Measurements from ENCODE around the gene SLC9B2. TPM values are rescaled to one million over a fixed set of nuclear protein-coding genes. Genes with fewer than 3 reads are reported as not detected.

SLC9B2 gene
- total RNA-seq, 1 experiment from 2014 or later, result 2.0 TPM

GRCh38 chr4:103118166-103118565 lies 41.6 kb upstream of the SLC9B2 start:
- intact Hi-C loops (cut with micrococcal nuclease; ENCODE audit: unreplicated experiment), result no loop called here
- H2AFZ ChIP-seq, result no peak overlapping the region
- no peak overlapping the region for H3K4me2 ChIP-seq
- H3K36me3 ChIP-seq (ENCODE audit: low read depth), result no peaks in the 10 kb centered on the region; the same call in 1 of the 2 replicates
- H3F3A ChIP-seq (ENCODE audit: insufficient read depth, low read depth), result no peaks in the 10 kb centered on the region
- TF ChIP-seq EZH2 (IDR thresholded peaks at IDR 0.05; ENCODE audit: low read depth) (no peak), CTCF (conservative IDR thresholded peaks at IDR 0.05) (no peak)
- POLR2A ChIA-PET (ENCODE audit: unreplicated experiment), result no interaction called here
- no TSS peak for BruUV-seq (replicated peaks)
- DNase-seq, result no peak
- no peaks in the 10 kb centered on the region for H3K27me3 ChIP-seq (ENCODE audit: insufficient read depth, low read depth)
- no peaks in the 10 kb centered on the region for H3K4me1 ChIP-seq (replicated peaks; ENCODE audit: insufficient read depth)
- H3K27ac ChIP-seq, result no peak overlapping the region
- no peak overlapping the region for H3K4me3 ChIP-seq
- no peaks in the 10 kb centered on the region for H4K20me1 ChIP-seq (ENCODE audit: insufficient read depth)
- no peaks in the 10 kb centered on the region for H3K9me2 ChIP-seq (ENCODE audit: insufficient read depth)
- no peaks in the 10 kb centered on the region for H3K79me2 ChIP-seq (ENCODE audit: low read depth)
- no peaks in the 10 kb centered on the region for H3K9me3 ChIP-seq (ENCODE audit: insufficient read depth, low read depth)
- CTCF ChIA-PET, result no interaction called here

GRCh38 chr4:103111598-103111997 lies 35.0 kb upstream of the SLC9B2 start:
- BruUV-seq (replicated peaks), result no TSS peak
- intact Hi-C loops (cut with micrococcal nuclease; ENCODE audit: unreplicated experiment), result no loop called here
- Histone ChIP-seq H3K4me3 (no peak overlapping the region), H3K27me3 (ENCODE audit: insufficient read depth, low read depth) (no peaks in the 10 kb centered on the region), H3F3A (ENCODE audit: insufficient read depth, low read depth) (no peaks in the 10 kb centered on the region), H3K4me2 (no peak overlapping the region), H3K27ac (no peak overlapping the region), H3K9me3 (ENCODE audit: insufficient read depth, low read depth) (no peaks in the 10 kb centered on the region), H4K20me1 (ENCODE audit: insufficient read depth) (no peaks in the 10 kb centered on the region), H3K79me2 (ENCODE audit: low read depth) (no peaks in the 10 kb centered on the region), H2AFZ (no peak overlapping the region), H3K9me2 (ENCODE audit: insufficient read depth) (no peaks in the 10 kb centered on the region), H3K36me3 (ENCODE audit: low read depth) (0 out of 2 replicates have a peak, but pooled peaks cover 5% of the 10 kb centered on the region), H3K4me1 (replicated peaks; ENCODE audit: insufficient read depth) (no peaks in the 10 kb centered on the region)
- no peak for TF ChIP-seq EZH2 (IDR thresholded peaks at IDR 0.05; ENCODE audit: low read depth)
- TF ChIP-seq CTCF (conservative IDR thresholded peaks at IDR 0.05), result no peak
- ChIA-PET CTCF (no interaction called here), POLR2A (ENCODE audit: unreplicated experiment) (no interaction called here)
- DNase-seq, result no peak

GRCh38 chr4:103108542-103108941 lies 32.0 kb upstream of the SLC9B2 start:
- Histone ChIP-seq H3K36me3 (ENCODE audit: low read depth) (0 out of 2 replicates have a peak, but pooled peaks cover 5% of the 10 kb centered on the region), H3K27ac (no peak overlapping the region), H2AFZ (no peak overlapping the region), H3K9me3 (ENCODE audit: insufficient read depth, low read depth) (no peaks in the 10 kb centered on the region), H3K27me3 (ENCODE audit: insufficient read depth, low read depth) (no peaks in the 10 kb centered on the region), H3K9me2 (ENCODE audit: insufficient read depth) (no peaks in the 10 kb centered on the region), H4K20me1 (ENCODE audit: insufficient read depth) (no peaks in the 10 kb centered on the region), H3K4me3 (no peak overlapping the region), H3K79me2 (ENCODE audit: low read depth) (no peaks in the 10 kb centered on the region), H3F3A (ENCODE audit: insufficient read depth, low read depth) (no peaks in the 10 kb centered on the region), H3K4me2 (no peak overlapping the region), H3K4me1 (replicated peaks; ENCODE audit: insufficient read depth) (no peaks in the 10 kb centered on the region)
- TF ChIP-seq EZH2 (IDR thresholded peaks at IDR 0.05; ENCODE audit: low read depth), result no peak
- TF ChIP-seq CTCF (conservative IDR thresholded peaks at IDR 0.05), result no peak
- DNase-seq, result no peak
- intact Hi-C loops (cut with micrococcal nuclease; ENCODE audit: unreplicated experiment), result no loop called here
- BruUV-seq (replicated peaks), result no TSS peak
- ChIA-PET POLR2A (ENCODE audit: unreplicated experiment) (no interaction called here), CTCF (no interaction called here)

Measured in PC-9 (cell line).